ENCODE data around the gene NFYC. TPM values are rescaled to one million over a fixed set of nuclear protein-coding genes. Genes with fewer than 3 reads are reported as not detected.

The NFYC gene
- total RNA-seq, 6 donors from 2014 or later: 40.0 to 73.3 (median 50.9) TPM

DNA sequence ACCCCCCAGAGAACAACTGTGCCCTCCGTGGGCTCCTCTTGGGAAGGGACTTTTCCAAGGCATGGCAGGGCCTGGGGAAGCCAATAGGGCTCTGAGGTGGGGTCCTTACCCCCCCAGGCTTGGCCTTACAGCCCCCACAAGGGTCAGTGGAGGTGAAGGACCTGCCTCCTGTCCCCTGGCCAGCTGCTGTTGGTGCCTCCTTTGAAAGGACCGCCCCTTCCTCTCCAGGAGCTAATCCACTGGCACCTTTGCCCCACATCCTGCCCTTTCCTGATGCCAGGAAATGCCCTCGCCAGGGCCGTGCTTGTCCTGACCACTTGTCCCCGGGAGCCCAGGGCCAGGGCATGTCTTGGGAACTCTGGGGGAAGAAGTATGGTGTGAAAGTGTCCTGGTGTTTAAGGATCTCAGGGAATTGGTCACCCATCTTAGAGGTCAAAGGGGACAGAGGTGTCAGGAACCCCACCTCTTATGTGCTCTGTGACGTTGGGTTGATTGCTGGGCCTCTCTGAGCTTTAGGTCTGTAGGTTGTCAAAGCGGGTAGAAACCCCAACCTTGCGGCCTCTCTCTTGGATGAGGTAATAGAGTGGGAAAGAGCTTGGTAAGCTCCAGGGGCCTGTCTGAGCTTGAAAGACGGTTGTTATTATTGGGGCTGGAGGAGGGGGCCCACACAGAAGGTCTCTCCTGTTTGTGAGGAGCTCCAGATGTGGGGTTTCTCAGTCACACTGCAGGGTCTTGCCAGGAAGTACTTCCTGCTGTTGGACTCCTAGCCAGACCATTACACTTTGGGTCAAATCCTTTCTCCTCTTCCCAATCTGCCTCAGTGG, 94.9 kb downstream of the NFYC start:
- Histone ChIP-seq H3K27me3 (no peaks in the 10 kb centered on the region), H3K4me1 (peaks cover 16 to 23% (median 17%) of the 10 kb centered on the region in 4 donors), H3K9me3 (no peaks in the 10 kb centered on the region), H3K4me3 (no peak overlapping the region), H3K36me3 (no peaks in the 10 kb centered on the region), H3K27ac (peak overlapping the region in 1 of 4 donors; percentile 9)
- ATAC-seq (ENCODE audit: low FRiP score in 2 of 2) (no peak), DNase-seq (no peak)
- WGBS, 2 donors: 70 to 74% methylated on average over 9 of the region's 9 CpGs
- TF ChIP-seq CTCF (IDR thresholded peaks at IDR 0.05) (no peak), POLR2AphosphoS5 (IDR thresholded peaks at IDR 0.05) (no peak), POLR2A (IDR thresholded peaks at IDR 0.05) (no peak), EP300 (IDR thresholded peaks at IDR 0.05) (no peak)

DNA sequence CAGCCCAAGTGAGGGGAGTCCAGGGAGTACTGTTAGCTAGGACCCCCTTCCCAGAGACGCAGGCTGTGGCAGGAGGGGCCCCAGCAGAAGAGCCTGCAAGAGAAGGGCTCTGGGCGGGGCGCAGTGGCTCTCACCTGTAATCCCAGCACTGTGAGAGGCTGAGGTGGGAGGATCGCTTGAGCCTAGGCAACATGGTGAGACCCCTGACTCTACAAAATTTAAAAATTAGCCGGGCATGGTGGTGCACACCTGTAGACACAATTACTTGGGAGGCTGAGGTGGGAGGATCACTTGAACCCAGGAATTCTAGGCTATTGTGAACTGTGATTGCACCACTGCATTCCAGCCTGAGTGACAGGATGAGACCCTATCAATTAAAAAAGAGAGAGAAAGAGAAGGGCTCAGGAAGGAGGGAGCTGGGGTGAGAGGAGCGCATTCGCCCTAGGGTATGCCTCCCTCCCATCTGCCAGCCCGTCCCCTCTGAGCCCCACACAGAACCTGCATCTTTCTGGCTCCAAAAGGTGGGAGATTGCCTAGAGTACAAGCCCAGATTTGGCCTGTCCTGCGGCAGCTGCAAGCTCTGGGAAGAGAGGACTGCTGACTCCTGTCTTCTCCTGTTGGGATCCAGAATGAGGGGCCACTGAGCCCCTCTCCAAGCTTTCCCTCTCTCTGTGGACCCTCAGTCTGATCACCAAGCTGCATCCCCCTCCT, 95.6 kb downstream of the NFYC start:
- Histone ChIP-seq H3K4me1 (peaks cover 15 to 23% (median 16%) of the 10 kb centered on the region in 4 donors), H3K36me3 (no peaks in the 10 kb centered on the region), H3K27me3 (no peaks in the 10 kb centered on the region), H3K27ac (no peak overlapping the region), H3K9me3 (no peaks in the 10 kb centered on the region), H3K4me3 (no peak overlapping the region)
- no peak for TF ChIP-seq POLR2A (IDR thresholded peaks at IDR 0.05)
- no peak for TF ChIP-seq EP300 (IDR thresholded peaks at IDR 0.05)
- no peak for TF ChIP-seq CTCF (IDR thresholded peaks at IDR 0.05)
- TF ChIP-seq POLR2AphosphoS5 (IDR thresholded peaks at IDR 0.05): no peak
- no peak for DNase-seq
- no peak for ATAC-seq (ENCODE audit: low FRiP score in 2 of 2)
- WGBS, 2 donors: 83 to 89% methylated on average over 7 to 9 of the region's 9 CpGs

DNA sequence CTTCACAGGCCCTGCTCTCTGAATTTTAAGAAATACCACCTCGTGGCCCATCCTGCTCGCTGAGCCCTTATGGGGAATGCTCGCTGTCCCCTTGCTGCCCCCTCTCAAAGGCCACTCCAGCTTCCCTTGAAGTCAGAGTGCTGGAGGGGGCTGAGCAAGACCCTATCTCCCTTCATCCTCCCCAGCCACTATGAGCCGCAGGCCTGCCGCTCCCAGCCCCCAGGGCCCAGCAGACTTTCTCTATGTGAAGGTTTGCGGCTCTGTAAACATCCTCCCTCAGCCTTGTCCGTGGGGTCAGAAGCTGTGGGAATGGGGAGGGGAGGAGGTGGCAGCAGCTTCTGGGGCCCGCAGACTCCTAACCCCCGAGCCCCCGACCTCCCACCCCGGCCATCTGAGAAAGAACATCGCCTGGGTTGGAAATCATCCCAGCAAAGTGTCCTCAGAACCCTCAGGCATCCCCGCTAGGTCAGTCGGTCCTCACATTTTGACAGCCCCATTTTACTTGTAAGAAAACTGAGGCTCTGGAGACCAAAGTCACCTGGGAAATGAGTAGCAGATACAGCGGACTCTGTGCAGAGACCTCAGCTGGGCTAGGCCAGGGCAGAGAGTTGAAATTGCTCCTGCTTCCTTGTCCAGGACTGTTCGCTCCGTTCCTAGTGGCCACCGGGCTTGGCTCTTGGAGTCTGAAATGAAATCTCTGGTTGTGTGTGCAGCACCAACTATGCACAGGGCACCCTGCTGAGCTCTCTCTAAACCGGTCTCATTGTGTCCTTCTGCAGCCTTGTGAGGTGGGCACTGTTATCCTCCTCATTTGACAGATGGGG, 96.4 kb downstream of the NFYC start:
- H3K9me3 ChIP-seq: no peaks in the 10 kb centered on the region
- DNase-seq (no peak), ATAC-seq (ENCODE audit: low FRiP score in 2 of 2) (no peak)
- no peaks in the 10 kb centered on the region for H3K36me3 ChIP-seq
- H3K27ac ChIP-seq: no peak overlapping the region
- H3K4me1 ChIP-seq: peaks cover 7 to 15% (median 8%) of the 10 kb centered on the region in 4 donors
- TF ChIP-seq POLR2AphosphoS5 (IDR thresholded peaks at IDR 0.05) (no peak), CTCF (IDR thresholded peaks at IDR 0.05) (no peak), EP300 (IDR thresholded peaks at IDR 0.05) (no peak), POLR2A (IDR thresholded peaks at IDR 0.05) (no peak)
- H3K4me3 ChIP-seq: no peak overlapping the region
- WGBS, 2 donors: 80 to 84% methylated on average over 15 to 19 of the region's 19 CpGs
- no peaks in the 10 kb centered on the region for H3K27me3 ChIP-seq

- Histone ChIP-seq H3K9me3 (no peaks in the 10 kb centered on the region), H3K27ac (no peak overlapping the region), H3K4me3 (no peak overlapping the region), H3K27me3 (no peaks in the 10 kb centered on the region), H3K4me1 (peaks cover 0 to 7% (median 3%) of the 10 kb centered on the region in 4 donors), H3K36me3 (no peaks in the 10 kb centered on the region)
- WGBS, 2 donors: 88 to 91% methylated on average over 9 to 17 of the region's 17 CpGs
- no peak for DNase-seq
- no peak for ATAC-seq (ENCODE audit: low FRiP score in 2 of 2)
- TF ChIP-seq EP300 (IDR thresholded peaks at IDR 0.05) (no peak), POLR2A (IDR thresholded peaks at IDR 0.05) (no peak), CTCF (IDR thresholded peaks at IDR 0.05) (no peak), POLR2AphosphoS5 (IDR thresholded peaks at IDR 0.05) (no peak)
Observed at GRCh38 chr1:40788561-40789341, 97.2 kb downstream of the NFYC start.
